NCI-H226 (cell line): ENCODE data around the gene GPR173.
A peak's percentile ranks its signal among the peaks of the same experiment; 100 is the strongest.

ENCODE experiments used
- DNase-seq: peaks from one replicate; pipeline ENCODE4 v3.0.0-alpha.2; 2015

The GPR173 gene

GRCh38 chrX:53071604-53072417 is 23.2 kb downstream of the GPR173 start:
- peak; percentile 22 for DNase-seq

GRCh38 chrX:53072418-53073114 is 24.0 kb downstream of the GPR173 start:
- DNase-seq, result no peak

- no peak for DNase-seq
Observed at GRCh38 chrX:53073115-53073586, 24.6 kb downstream of the GPR173 start.

GRCh38 chrX:53075011-53075410 is 26.4 kb downstream of the GPR173 start:
- DNase-seq, result no peak

- no peak for DNase-seq
Observed at GRCh38 chrX:53076671-53077070, 28.1 kb downstream of the GPR173 start.

GRCh38 chrX:53077207-53078197 is 28.9 kb downstream of the GPR173 start:
- no peak for DNase-seq

- DNase-seq, result no peak
Observed at GRCh38 chrX:53078943-53079342, 30.4 kb downstream of the GPR173 start.

- no peak for DNase-seq
Observed at GRCh38 chrX:53080628-53081580, 32.3 kb downstream of the GPR173 start.

GRCh38 chrX:53081925-53082772 is 33.6 kb downstream of the GPR173 start, which contains the start of gene TSPYL2:
TSS of gene TSPYL2 (plus strand) at chrX:53082367. CDS start at chrX:53082499, 132 bp downstream.
- peak; percentile 90 for DNase-seq

- no peak for DNase-seq
Observed at GRCh38 chrX:53082773-53083616, 34.4 kb downstream of the GPR173 start.

GRCh38 chrX:53084043-53084570 is 35.5 kb downstream of the GPR173 start:
- DNase-seq, result no peak

GRCh38 chrX:53084863-53085262 is 36.3 kb downstream of the GPR173 start:
- DNase-seq, result no peak

GRCh38 chrX:53085661-53086229 is 37.2 kb downstream of the GPR173 start:
- no peak for DNase-seq

GRCh38 chrX:53086464-53086863 is 37.9 kb downstream of the GPR173 start:
- no peak for DNase-seq

- no peak for DNase-seq
Observed at GRCh38 chrX:53087388-53087831, 38.8 kb downstream of the GPR173 start.

GRCh38 chrX:53088136-53088974 is 39.8 kb downstream of the GPR173 start:
- DNase-seq, result peak; percentile 85

- DNase-seq, result peak; percentile 40
Observed at GRCh38 chrX:53089224-53089842, 40.7 kb downstream of the GPR173 start.
